ENCODE data around the gene MUC2.

- TF ChIP-seq CTCF (IDR thresholded peaks at IDR 0.05 in 2 of 3, conservative IDR thresholded peaks at IDR 0.05 in 1 of 3; ENCODE audit: control insufficient read depth in 2 of 3, extremely low read depth in 1 of 3, insufficient read depth in 1 of 3, low read depth in 3 of 3, low read length in 3 of 3) = no peak
- TF ChIP-seq, protein P1, sequence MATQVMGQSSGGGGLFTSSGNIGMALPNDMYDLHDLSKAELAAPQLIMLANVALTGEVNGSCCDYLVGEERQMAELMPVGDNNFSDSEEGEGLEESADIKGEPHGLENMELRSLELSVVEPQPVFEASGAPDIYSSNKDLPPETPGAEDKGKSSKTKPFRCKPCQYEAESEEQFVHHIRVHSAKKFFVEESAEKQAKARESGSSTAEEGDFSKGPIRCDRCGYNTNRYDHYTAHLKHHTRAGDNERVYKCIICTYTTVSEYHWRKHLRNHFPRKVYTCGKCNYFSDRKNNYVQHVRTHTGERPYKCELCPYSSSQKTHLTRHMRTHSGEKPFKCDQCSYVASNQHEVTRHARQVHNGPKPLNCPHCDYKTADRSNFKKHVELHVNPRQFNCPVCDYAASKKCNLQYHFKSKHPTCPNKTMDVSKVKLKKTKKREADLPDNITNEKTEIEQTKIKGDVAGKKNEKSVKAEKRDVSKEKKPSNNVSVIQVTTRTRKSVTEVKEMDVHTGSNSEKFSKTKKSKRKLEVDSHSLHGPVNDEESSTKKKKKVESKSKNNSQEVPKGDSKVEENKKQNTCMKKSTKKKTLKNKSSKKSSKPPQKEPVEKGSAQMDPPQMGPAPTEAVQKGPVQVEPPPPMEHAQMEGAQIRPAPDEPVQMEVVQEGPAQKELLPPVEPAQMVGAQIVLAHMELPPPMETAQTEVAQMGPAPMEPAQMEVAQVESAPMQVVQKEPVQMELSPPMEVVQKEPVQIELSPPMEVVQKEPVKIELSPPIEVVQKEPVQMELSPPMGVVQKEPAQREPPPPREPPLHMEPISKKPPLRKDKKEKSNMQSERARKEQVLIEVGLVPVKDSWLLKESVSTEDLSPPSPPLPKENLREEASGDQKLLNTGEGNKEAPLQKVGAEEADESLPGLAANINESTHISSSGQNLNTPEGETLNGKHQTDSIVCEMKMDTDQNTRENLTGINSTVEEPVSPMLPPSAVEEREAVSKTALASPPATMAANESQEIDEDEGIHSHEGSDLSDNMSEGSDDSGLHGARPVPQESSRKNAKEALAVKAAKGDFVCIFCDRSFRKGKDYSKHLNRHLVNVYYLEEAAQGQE (IDR thresholded peaks at IDR 0.05; ENCODE audit: low read depth, low read length) = no peak
- TF ChIP-seq POLR2A (IDR thresholded peaks at IDR 0.05; ENCODE audit: low read depth, low read length) = no peak
- no peak for TF ChIP-seq ZBTB33 (IDR thresholded peaks at IDR 0.05)
- no peak for TF ChIP-seq YY1 (IDR thresholded peaks at IDR 0.05; ENCODE audit: low read depth, low read length)
- no peak for TF ChIP-seq MLLT1 (IDR thresholded peaks at IDR 0.05)
- no peak for TF ChIP-seq MYC (IDR thresholded peaks at IDR 0.05; ENCODE audit: insufficient read depth, insufficient read length, insufficient replicate concordance, low read length, severe bottlenecking)
- no peak for TF ChIP-seq CHD4 (IDR thresholded peaks at IDR 0.05)
- no peak for TF ChIP-seq ZNF274 (IDR thresholded peaks at IDR 0.05; ENCODE audit: insufficient read depth, insufficient read length)
These were observed 16.9 kb upstream of the MUC2 start for GRCh38 chr11:1057806-1058205.
